DMS79 treated with DMSO at 0.1 percent for 48 hours (cell line): ENCODE results near the gene TRIM31.

Experiments
- DNase-seq: peaks from one replicate; lab custom pipeline; 2025; lab: John Stamatoyannopoulos, UW

The TRIM31 gene

DNA sequence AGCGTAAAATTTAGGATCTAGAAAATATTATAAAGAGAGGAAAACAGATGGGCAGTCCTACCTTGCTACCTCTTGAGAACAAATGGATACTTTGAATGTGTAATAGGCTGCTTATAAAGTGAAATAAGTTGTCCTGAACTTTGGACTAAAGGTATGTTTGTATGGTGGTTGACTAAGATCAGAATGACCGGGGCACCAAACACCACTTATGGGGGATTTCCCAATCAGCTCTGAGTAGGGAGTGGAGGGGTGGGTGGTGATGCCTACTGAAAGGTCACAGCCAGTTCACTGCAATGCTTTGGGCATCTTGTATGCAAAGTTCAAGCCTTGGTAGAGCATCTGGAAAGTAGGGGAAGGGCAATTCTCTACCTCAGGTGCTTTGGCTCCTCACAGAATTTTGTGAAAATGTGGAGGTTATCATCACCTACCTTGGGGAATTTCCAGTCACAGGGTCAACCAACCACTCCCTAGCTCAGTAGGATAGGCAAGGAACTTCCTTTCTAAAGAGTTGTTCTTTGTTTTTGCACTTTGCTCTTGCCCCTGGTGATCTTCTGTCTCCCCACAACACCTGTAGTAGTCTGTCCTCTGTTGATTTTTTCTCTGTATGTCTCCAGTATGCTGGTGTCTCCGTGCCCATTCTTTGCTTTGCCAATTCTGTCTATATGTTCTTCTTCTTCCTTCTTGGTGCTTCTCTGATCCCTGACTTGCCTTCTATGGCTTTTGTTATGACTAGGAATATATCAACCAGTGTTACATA lies at the start of gene TRIM31:
Gene TRIM31, minus strand, starts transcription at position 88 of the 757 bp plus-strand sequence. CDS start 285 bp downstream, outside the sequence.
- no peak for DNase-seq

- DNase-seq, result no peak
Observed at GRCh38 chr6:30162265-30163089, 49.6 kb upstream of the TRIM31 start.

- no peak for DNase-seq
Observed at GRCh38 chr6:30160785-30161531, 48.1 kb upstream of the TRIM31 start, which contains the start of gene TRIM10. TRIM10 (minus strand) TSS chr6:30161211; CDS start chr6:30160858, 353 bp downstream.

GRCh38 chr6:30160008-30160784 lies 47.3 kb upstream of the TRIM31 start:
- no peak for DNase-seq

DNA sequence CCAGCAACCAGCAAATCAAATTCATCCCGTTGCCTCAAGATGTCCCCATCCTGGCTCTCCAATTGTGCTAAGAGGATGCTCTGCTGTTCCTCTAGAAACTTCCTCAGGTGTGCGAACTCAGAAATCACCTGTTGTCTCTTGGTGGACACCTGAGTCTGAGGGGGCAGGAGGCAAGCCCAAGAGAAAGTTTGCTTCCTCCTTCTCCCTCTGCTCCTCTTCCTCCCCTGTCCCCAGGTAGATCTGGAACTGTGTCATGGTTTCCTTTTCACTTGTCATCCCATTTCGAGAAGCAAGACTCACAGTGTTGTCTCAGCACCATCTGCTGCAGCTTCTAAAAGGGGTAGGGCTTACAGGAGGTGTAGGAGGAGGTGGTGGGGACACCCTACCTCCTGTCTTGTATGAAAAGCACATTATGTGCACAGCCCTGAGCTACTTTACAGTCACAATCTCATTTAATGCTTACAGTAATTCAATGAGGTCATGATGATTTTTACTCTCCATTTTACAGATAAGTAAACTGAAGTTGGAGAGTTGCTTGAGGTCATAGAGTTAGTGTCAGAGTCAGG lies 45.7 kb upstream of the TRIM31 start:
- no peak for DNase-seq

DNA sequence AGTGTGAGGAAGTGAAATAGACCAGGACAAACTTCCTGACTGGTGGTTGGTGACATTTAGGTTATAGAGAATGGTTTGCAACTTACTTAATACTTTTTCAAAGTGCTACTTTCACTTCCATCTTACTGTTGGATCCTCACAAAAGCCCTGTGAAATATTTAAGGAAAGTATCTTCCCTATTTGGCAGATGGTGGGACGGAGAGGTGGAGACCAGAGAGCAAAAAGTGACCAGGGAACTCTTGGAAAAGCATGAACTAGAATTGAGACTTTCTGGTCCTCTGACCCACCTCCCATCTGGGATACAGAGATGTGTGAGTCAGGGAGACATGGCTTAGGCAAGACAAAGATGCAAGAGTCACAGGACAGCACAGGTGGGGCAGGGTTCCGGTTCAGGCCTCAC lies 45.1 kb upstream of the TRIM31 start:
- DNase-seq, result no peak

- no peak for DNase-seq
Observed at GRCh38 chr6:30157581-30157980, 44.7 kb upstream of the TRIM31 start.

DNA sequence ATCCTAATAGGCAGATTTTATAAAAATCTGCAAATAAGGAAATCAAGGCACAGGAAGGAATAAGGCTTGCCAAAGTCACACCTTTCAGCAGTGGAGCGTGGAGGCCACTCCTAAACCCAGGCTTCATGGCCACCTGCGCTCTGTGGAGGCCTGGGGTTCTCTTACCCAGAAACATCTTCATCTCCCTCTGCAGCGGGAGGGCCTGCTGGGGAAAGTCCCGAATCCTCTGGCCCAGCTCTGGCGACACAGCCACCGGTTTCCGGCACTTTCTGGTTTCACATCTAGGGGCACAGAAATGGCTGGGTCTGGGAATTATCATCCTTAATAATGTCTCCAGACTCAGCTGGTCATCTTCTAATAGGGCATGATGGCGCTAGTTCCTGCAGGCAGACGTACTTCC lies 43.9 kb upstream of the TRIM31 start:
- no peak for DNase-seq

DNA sequence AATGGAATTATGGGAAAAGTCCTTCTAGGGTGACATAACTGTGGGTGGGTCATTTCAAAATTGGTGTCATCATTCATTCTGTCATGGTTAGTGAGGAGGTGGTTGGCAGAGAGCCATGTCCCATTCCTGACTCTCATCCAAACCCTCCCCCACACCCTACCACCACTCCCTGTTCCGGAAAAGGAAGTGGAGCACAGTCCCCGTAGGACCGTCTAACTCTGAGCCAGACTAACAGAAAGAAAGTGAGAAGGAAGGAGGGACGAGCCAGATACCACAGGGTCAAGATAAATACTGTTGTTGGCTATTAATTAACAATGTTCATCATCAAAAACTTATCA lies 43.3 kb upstream of the TRIM31 start:
- no peak for DNase-seq

GRCh38 chr6:30155520-30156261 lies 42.8 kb upstream of the TRIM31 start:
- no peak for DNase-seq

DNA sequence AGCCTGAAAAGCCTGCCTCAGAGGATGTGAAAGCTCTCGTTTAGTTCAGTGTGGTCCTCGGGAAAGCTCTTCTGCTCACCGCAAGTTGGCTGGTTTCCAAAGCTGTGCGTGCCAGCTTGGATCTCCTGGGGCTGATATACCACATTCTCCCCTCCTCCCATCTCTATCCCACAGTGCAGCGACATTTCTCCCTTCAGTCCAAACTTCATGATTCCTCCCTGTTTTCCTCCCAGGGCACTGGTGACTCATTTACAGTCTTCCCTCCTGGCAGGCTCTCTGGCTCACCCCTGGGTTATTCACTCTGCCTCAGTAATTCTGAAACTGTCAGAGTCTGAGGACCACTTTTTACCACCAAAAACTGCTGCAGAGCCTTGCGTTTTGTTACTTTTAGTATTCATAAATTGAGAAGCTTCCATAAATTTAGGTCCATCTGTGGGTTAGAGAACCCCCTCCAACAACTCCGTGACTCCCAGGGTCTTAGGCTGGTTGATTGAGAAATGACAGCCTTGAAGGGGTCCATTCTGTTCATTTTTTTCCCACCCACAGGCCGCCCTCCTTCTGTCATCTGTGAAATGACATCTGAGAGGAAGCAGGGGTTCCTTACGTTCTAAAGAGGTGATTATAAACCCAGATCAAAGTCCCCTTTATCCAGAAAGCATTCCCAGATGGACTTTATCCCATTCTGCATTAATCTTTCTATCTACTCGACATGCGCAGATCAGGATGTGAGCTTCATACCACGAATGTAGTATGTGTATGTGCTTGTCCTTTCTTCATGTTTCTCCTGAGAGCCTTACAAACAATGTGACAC lies 42.0 kb upstream of the TRIM31 start:
- peak; percentile 39 for DNase-seq

- no peak for DNase-seq
Observed at GRCh38 chr6:30154061-30154460, 41.2 kb upstream of the TRIM31 start.

GRCh38 chr6:30152910-30153610 lies 40.2 kb upstream of the TRIM31 start:
- no peak for DNase-seq

DNA sequence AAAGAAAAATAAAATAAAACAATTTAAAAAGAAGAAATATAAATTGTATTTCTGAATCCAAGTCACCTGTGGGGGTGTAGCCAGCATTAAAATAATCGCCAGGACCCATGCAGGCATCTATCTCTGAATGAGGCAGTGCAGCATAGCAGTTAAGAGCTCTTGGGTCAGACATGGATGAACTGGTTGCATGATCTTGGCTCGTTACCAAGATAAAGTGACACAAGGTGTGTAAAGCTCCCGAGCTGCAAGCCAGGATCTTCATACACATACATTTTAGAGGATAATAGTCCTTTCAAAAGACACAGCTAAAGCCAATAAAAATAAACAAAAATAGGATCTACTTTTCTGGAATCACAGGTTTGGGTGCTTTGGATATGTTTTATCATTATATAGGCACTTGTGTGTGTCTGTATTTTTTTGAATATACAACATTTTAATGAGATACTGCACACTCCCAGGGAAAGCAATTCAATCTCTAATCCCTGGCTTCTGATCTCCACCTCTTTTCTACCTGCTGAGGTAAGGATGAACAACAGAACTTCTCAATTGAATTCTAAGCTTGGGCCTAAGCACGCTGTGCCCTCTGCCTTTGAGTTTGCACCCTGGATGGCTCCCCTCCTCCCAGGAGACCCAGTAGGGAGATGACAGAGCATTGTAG lies 39.3 kb upstream of the TRIM31 start:
- DNase-seq, result peak; percentile 74

DNA sequence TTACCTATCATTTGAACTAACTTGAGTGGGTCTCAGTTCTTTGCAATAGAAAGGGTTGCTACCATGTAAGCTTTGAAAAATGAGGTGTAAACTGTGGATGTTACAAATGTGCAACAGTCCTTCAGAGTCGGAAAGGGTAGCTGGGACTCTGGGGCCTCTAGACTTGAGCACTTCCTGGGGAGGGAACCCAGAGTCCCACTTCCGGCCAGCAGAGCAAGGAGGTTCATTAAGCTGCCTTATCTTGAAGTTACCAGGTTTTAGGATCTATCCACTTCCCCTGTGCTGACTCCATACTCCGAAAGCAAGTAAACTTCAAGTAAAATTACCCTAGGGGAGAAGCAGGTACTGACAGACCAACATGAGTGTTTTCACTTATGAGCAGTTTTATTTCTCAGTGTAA lies 38.7 kb upstream of the TRIM31 start:
- DNase-seq, result no peak

GRCh38 chr6:30150671-30151395 lies 37.9 kb upstream of the TRIM31 start:
- peak; percentile 40 for DNase-seq

DNA sequence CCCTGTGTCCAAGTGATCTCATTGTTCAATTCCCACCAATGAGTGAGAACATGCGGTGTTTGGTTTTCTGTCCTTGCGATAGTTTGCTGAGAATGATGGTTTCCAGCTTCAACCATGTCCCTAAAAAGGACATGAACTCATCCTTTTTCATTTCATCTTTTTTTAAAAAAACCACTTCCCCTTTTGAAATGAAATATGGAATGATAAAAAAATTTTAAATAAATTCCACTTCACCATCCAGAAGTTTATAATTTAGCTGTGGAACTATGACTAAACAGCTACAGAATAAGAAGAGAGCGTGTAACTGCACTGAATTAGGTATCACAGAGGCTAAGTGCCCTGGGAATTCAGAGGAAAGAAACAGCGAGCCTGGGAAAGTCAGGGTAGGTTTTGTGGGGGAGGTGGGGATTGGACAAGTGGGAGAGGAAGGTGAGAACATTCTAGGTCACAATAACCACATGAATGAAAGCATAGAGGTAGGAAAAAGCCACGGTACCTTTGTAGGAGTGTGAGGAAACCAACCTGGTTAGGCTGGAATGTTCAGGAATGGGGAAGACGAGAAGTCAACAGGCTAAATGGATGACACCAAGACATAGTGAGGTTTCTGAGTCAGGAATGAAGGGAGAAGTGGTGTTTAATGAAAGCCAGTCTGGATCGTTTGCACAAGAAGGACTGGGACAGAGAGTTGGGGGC lies 37.1 kb upstream of the TRIM31 start:
- DNase-seq, result no peak
